Raji (cell line): ENCODE data around the gene RPS6KB1.

Experiments used
- POLR2A ChIP-seq: IDR thresholded peaks from 2 replicates; pipeline ENCODE4 v1.6.1; 2011; ENCODE audit warnings: low read depth, low read length, control low read depth; ENCODE audit not compliant: insufficient read depth

The RPS6KB1 gene

GRCh38 chr17:59907467-59907866 is 14.5 kb downstream of the RPS6KB1 start:
- no peak for TF ChIP-seq POLR2A

GRCh38 chr17:59914274-59914854 is 21.4 kb downstream of the RPS6KB1 start:
- TF ChIP-seq POLR2A, result no peak

- no peak for TF ChIP-seq POLR2A
These were observed 23.5 kb downstream of the RPS6KB1 start for GRCh38 chr17:59916446-59916845.

- no peak for TF ChIP-seq POLR2A
These were observed 48.2 kb downstream of the RPS6KB1 start for GRCh38 chr17:59941131-59941530.

- no peak for TF ChIP-seq POLR2A
These were observed 57.1 kb downstream of the RPS6KB1 start for GRCh38 chr17:59950049-59950448.

- no peak for TF ChIP-seq POLR2A
These were observed 61.9 kb downstream of the RPS6KB1 start for GRCh38 chr17:59954856-59955255.

- TF ChIP-seq POLR2A, result no peak
These were observed 69.9 kb downstream of the RPS6KB1 start for GRCh38 chr17:59962739-59963318.

- TF ChIP-seq POLR2A, result no peak
These were observed 71.0 kb downstream of the RPS6KB1 start for GRCh38 chr17:59963738-59964481.

GRCh38 chr17:59964482-59965328 is 71.8 kb downstream of the RPS6KB1 start, which contains the start of gene RNFT1:
TSS of gene RNFT1 (minus strand) at chr17:59964740. CDS start at chr17:59964663, 77 bp downstream.
- peak; percentile 88 for TF ChIP-seq POLR2A

- TF ChIP-seq POLR2A, result no peak
These were observed 79.9 kb downstream of the RPS6KB1 start for GRCh38 chr17:59972778-59973177.
